Neuron (in vitro differentiated cells): Measurements from ENCODE around the gene INPP5J.
"Not testable (repeated sequence)": the region's sequence is repeated elsewhere in the genome, so short reads cannot be mapped to it uniquely, and the experiment has no call there.

ENCODE experiments used
- H2AFZ ChIP-seq: one replicate; pipeline ENCODE4 v1.6.1; 2013; ENCODE audit warnings: low read depth, mild to moderate bottlenecking, inconsistent platforms, low read length, moderate library complexity
- H3K27me3 ChIP-seq: one replicate; pipeline ENCODE4 v1.6.1; 2013; ENCODE audit warnings: low read length; ENCODE audit not compliant: insufficient read depth
- H3K36me3 ChIP-seq: one replicate; pipeline ENCODE4 v1.6.1; 2013; ENCODE audit warnings: low read length; ENCODE audit not compliant: insufficient read depth
- H3K4me1 ChIP-seq: one replicate; pipeline ENCODE4 v1.6.1; 2013; ENCODE audit warnings: low read length; ENCODE audit not compliant: insufficient read depth
- H3K4me3 ChIP-seq: 2 replicates; pipeline ENCODE4 v1.5.1; 2013; ENCODE audit warnings: mild to moderate bottlenecking, low read length, moderate library complexity
- H3K9me3 ChIP-seq: one replicate; pipeline ENCODE4 v1.6.1; 2013; ENCODE audit warnings: low read length

The INPP5J gene

DNA sequence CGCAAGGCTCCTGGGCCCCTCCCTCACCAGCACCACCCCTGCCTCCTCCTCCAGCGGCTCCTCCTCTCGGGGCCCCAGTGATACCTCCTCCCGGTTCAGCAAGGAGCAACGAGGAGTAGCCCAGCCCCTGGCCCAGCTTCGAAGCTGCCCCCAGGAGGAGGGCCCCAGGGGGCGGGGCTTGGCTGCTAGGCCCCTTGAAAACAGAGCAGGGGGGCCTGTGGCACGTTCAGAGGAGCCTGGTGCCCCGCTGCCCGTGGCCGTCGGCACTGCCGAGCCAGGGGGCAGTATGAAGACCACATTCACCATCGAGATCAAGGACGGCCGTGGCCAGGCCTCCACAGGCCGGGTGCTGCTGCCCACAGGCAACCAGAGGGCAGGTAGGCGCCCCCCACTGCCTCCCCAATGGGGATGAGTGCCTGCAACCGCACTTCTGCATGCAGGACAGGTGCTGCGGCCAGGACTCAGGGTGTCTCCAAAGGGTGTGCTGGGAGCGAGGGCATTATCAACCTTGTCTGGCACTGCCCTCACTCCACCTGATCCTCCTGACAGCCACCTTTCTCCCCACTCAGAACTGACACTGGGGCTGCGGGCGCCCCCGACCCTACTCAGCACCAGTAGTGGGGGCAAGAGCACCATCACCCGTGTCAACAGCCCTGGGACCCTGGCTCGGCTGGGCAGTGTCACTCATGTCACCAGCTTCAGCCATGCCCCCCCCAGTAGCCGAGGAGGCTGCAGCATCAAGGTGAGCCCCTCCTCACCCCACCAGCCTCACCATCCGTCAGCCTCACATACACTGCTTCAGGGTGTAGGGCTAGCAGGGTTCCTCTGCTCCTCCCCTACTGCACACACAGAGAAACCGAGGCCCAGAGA lies 31.4 kb upstream of the INPP5J start:
- peaks cover 11% of the 10 kb centered on the region for H3K36me3 ChIP-seq

DNA sequence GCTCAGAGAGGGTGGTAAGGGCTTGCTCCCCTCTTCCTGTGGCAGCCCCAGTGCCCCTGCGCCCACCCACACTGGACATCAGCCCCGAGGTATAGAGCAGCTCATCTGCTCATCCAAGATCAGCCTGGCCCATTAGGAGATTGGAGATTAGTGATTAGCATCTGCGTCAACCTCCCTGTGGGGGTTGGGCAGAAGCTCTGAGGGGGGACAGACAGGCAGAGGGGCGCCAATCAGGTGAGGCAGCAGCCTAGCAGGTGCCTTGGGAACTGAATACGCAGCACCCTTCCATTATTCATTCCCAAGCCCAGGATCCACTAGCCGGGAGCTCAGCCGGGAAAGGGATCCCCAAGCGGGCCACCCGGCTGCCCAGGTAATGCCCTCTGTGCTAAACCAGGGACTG lies 30.6 kb upstream of the INPP5J start:
- Histone ChIP-seq H2AFZ (no peak overlapping the region), H3K4me3 (no peak overlapping the region)

More for the DNA sequence above, 31.4 kb upstream of the INPP5J start:
- H2AFZ ChIP-seq: no peak overlapping the region
- H3K4me1 ChIP-seq: no peaks in the 10 kb centered on the region
- H3K9me3 ChIP-seq: no peaks in the 10 kb centered on the region
- H3K27me3 ChIP-seq: no peaks in the 10 kb centered on the region
- H3K4me3 ChIP-seq: no peak overlapping the region

DNA sequence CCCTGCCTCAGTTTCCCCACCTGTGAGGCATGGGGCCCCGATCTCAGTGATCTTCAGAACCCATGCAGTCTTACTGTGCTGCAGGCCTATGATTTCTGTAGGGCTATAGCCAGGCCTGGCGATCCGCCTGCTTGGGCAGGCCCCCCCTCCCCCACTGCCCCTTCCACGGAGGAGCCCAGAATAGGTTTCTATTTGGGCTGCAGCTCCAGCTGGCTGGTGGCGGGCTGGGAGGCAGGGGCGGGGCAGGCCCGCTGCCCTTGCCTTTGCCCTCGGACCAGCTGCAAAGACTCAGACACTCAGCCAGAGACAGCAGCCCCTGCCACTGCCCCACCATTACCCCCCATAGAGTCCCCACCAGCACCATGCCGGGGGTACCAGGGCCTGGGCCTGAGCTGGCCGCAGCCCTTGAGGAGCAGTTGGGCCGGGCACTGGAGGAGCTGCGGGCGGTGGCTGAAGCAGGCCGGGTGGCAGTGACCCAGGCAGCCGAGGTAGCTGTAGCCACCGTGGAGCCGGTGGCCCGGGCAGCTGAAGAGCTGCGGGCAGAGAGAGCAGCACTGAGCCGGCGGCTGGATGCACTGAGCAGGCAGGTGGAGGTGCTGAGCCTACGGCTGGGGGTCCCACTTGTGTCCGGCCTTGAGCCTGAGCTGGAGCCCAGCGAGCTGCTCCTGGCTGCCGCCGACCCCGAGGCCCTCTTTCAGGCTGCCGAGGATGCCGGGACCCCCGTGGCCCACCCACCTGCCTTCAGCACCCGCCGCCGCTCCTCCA lies 29.5 kb upstream of the INPP5J start:
- H3K36me3 ChIP-seq: peaks cover 22% of the 10 kb centered on the region

More for the DNA sequence above, 30.6 kb upstream of the INPP5J start:
- H3K36me3 ChIP-seq: peaks cover 19% of the 10 kb centered on the region
- no peaks in the 10 kb centered on the region for H3K4me1 ChIP-seq
- no peaks in the 10 kb centered on the region for H3K9me3 ChIP-seq
- H3K27me3 ChIP-seq: no peaks in the 10 kb centered on the region

DNA sequence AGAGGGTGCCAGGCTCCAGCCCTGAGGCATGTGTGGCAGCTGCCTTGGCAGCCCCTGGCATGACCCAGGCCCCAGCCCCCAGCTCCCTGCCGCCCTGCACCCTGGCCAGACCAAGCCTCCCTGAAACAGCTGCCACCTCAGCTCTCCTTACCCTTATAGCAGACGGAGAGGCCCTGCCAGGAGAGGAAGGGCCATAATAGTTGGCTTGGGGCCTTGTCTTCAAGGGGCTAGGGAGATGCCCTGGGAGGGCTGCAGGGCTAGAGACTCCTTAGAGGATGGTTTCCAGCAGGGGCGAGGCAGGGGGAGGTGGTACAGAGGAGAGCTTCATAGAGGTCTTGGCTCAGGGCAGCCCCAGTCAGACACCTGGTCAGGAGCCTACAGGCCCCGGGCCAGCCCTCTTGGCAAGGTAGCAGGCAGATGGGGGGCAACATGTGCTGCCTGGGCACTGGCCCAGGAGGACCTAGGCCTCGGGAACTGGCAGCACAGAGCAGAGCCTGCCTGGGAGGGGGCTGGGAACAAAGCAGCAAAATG lies 28.7 kb upstream of the INPP5J start:
- Histone ChIP-seq H3K4me3 (no peak overlapping the region), H3K9me3 (no peaks in the 10 kb centered on the region), H3K36me3 (peaks cover 22% of the 10 kb centered on the region), H3K4me1 (no peaks in the 10 kb centered on the region), H3K27me3 (no peaks in the 10 kb centered on the region), H2AFZ (no peak overlapping the region)

More for the DNA sequence above, 29.5 kb upstream of the INPP5J start:
- no peaks in the 10 kb centered on the region for H3K4me1 ChIP-seq
- no peaks in the 10 kb centered on the region for H3K9me3 ChIP-seq
- no peak overlapping the region for H3K4me3 ChIP-seq
- no peaks in the 10 kb centered on the region for H3K27me3 ChIP-seq
- H2AFZ ChIP-seq: no peak overlapping the region

DNA sequence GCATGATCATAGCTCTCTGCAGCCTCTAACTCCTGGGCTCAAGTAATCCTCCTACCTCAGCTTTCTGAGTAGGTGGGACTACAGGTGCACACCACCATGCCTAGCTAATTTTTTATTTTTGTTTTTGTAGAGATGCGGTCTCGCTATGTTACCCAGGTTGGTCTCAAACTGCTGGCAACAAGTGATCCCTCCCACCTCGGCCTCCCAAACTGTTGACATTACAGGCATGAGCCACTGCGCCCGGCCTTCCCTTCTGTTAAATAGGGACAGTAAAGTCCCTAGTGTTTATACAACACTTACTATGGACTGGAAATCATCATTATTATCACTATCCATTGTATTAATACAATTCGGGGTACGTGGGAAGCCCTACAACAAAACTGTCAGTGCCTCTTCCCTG lies 28.0 kb upstream of the INPP5J start:
- Histone ChIP-seq H3K9me3 (no peaks in the 10 kb centered on the region), H3K36me3 (peaks cover 26% of the 10 kb centered on the region), H3K4me3 (no peak overlapping the region), H3K4me1 (no peaks in the 10 kb centered on the region), H2AFZ (no peak overlapping the region), H3K27me3 (no peaks in the 10 kb centered on the region)

DNA sequence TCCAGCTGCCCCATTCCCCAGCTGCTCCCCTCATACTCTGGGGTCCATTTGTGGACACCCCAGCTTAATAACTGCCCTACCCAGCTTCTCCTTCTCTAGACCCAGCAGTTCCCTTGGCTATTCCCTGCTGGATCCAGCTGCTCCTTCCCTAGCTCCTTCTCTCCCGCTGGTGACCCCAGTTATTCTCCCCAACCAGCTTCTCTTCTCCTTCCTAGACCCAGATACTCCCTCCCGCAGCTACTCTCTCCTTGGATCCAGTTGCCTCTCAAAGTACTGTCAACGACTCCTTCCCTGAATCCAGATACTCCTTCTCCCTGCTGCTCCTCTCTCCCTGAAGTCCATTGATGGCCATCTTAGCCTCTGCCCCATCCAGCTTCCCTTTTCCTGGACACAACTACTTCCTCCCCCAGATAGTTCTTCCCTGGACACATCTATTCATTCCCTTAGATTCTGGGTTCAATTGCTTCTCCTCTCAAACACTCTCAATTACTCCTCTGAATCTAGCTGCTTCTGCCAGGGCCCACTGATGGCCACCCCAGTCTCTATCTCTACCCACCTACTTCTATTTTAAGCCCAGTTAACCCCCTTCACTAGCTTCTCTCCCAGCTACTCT lies 27.0 kb upstream of the INPP5J start:
- H3K36me3 ChIP-seq: peaks cover 25% of the 10 kb centered on the region
- no peaks in the 10 kb centered on the region for H3K27me3 ChIP-seq
- no peaks in the 10 kb centered on the region for H3K9me3 ChIP-seq
- H3K4me1 ChIP-seq: no peaks in the 10 kb centered on the region
- H2AFZ ChIP-seq: no peak overlapping the region
- H3K4me3 ChIP-seq: no peak overlapping the region

DNA sequence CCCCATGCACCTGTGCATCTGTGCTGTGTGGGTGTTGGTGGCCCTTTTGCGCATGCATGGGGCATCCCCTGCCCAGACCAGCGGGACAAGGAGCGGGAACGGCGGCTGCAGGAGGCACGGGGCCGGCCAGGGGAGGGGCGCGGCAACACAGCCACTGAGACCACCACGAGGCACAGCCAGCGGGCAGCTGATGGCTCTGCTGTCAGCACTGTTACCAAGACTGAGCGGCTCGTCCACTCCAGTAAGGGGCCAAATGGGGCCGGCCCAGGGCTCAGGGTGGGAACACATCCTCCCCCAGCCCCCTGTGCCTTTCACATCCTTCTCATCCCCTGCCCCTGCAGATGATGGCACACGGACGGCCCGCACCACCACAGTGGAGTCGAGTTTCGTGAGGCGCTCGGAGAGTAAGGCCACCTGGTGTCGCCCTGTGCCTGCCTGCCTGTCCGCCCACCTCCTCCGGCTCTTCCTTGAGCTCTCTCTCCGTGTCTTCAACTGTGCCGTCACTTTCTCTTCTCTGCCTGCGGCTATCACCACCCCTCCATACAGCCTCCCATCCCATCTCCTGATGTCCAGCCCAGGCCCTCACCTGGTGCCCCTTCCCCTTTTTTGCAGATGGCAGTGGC lies 26.0 kb upstream of the INPP5J start:
- no peaks in the 10 kb centered on the region for H3K27me3 ChIP-seq
- H3K4me1 ChIP-seq: no peaks in the 10 kb centered on the region
- H2AFZ ChIP-seq: no peak overlapping the region
- H3K4me3 ChIP-seq: no peak overlapping the region
- H3K9me3 ChIP-seq: peaks cover under 1% of the 10 kb centered on the region
- H3K36me3 ChIP-seq: peaks cover 20% of the 10 kb centered on the region

DNA sequence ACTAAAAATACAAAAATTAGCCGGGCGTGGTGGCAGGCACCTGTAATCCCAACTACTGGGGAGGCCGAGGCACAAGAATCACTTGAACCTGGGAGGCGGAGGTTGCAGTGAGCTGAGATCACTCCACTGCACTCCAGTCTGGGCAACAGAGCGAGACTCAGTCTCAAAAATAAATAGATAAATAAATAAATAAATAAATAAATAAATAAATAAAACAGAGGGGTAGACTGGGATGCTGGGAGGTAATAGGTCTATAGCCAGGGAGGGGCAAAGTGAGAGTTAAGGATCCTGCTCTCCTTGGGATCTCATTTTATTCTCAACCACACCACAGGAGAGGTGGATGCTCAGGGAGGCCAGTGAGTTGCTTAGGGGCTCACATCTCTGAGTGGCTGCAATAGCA lies 25.2 kb upstream of the INPP5J start:
- peaks cover 18% of the 10 kb centered on the region for H3K36me3 ChIP-seq
- H2AFZ ChIP-seq, H3K27me3 ChIP-seq, H3K4me3 ChIP-seq, H3K4me1 ChIP-seq, H3K9me3 ChIP-seq: not testable (repeated sequence)

DNA sequence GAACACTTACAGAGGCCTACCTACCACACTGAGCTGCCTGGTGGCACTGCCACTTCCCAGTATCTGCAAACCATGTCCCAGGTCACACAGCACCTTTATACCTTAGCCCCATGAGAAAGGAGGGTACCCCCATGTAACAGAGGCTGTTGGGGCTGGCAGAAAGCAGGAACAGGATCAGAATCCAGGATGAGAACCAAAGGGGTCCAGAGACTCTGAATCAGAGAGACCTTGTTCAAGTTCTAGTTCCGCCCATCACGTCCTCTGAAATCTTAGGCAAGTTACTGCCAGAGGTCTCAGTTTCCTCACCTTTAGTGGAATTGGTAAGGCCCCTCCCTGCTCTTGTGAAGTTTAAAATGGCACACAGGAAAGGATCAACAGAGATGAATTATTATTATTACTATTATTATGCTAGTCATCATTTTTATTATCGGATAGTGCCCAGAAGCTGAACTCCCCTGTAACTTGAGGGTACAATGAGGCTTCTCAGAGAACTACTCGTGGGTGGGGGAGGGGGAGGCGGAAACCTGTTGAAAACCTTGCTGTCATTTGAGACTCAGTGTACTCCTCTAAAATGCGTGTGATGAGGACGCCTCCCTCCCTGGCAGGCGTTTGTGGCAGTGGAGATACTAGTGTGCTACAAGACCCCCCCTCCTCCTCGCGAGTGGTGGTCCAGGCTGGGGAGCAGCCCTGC lies 24.7 kb upstream of the INPP5J start:
- peaks cover 6% of the 10 kb centered on the region for H3K9me3 ChIP-seq
- no peaks in the 10 kb centered on the region for H3K27me3 ChIP-seq
- H3K4me1 ChIP-seq: no peaks in the 10 kb centered on the region
- no peak overlapping the region for H3K4me3 ChIP-seq
- H3K36me3 ChIP-seq: peaks cover 18% of the 10 kb centered on the region
- no peak overlapping the region for H2AFZ ChIP-seq

DNA sequence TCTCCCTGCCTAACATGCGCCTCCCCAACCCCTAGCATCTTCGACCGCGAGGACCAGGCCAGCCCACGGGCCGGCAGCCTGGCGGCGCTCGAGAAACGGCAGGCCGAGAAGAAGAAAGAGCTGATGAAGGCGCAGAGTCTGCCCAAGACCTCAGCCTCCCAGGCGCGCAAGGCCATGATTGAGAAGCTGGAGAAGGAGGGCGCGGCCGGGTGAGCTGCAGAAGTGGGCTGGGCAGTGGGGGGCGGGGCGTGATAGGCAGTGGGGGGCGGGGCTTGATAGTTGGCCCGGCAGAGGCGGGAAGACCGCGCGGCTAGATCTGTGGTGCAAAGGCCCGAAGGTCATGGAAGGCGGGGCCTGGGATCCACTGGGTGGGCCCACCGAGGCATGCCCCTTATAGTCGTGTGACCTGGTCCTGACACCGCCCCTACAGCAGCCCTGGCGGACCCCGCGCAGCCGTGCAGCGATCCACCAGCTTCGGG lies 24.1 kb upstream of the INPP5J start:
- peaks cover 6% of the 10 kb centered on the region for H3K9me3 ChIP-seq
- no peaks in the 10 kb centered on the region for H3K27me3 ChIP-seq
- no peak overlapping the region for H3K4me3 ChIP-seq
- H2AFZ ChIP-seq: no peak overlapping the region
- H3K4me1 ChIP-seq: no peaks in the 10 kb centered on the region
- peaks cover 18% of the 10 kb centered on the region for H3K36me3 ChIP-seq

DNA sequence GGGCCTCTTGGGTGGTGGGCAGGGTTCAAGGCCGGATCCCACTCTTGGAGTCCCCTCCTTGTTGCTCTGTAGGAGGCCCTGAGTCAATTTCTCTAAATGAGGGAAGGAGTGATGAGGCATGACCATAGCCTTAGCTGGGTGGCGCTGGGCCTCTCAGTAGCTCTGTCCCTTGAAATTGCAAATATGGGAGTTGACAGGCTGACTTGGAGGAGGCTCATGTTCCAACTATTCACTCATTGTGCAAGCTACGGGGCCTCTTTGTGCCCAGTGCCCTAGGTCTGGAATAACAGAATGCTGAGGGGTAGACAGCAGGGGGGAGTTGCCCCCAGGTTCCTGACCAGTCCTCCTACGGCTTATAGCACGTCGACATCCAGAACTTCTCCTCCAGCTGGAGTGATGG lies 23.4 kb upstream of the INPP5J start:
- Histone ChIP-seq H3K9me3 (peaks cover 8% of the 10 kb centered on the region), H3K27me3 (no peaks in the 10 kb centered on the region), H2AFZ (no peak overlapping the region), H3K36me3 (peaks cover 18% of the 10 kb centered on the region), H3K4me1 (no peaks in the 10 kb centered on the region), H3K4me3 (no peak overlapping the region)
